Measurements from ENCODE around the gene RHOG.
A peak's percentile ranks its signal among the peaks of the same experiment; 100 is the strongest.

Gene RHOG
- long read RNA-seq, transcript RHOG-201 (2 exons, 1,319 nt) = major isoform, 312 of 318 reads
- long read RNA-seq, partial matches to known transcripts = 5 of 318 reads
- long read RNA-seq, other reads (novel, unspliced or antisense) = 1 of 318 reads

DNA sequence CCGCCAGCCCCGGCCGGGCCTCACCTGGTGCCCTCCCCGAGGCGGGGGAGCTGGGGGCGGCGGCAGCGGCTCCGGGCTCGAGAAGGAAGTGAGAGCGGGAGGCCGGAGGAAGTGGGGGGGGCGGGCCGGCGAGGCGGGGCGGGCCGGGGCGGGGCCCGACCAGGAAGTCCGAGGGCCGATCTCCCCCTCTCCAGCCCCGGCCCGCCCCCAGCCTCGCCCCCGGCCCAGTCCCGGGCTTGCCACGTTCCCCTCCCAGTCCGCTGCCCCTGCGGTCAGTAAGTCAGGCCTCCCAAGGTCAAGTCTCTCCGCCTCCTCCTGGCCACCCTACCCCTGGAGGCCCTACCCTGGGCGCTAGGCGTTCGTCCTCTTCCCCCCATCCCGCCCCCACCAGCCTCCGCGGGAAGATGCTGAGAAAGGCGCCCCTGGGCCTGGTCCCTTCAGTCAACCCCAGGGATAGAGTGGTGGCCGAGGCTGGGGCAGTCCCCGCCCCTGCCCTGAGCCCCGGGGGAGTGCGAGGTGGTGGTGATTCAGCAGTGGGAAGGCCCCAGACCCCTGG lies at the start of gene RHOG:
Gene RHOG (minus strand): TSS at position 90 of the 556 bp plus-strand sequence. CDS start 12,821 bp downstream, outside the sequence.
- H3K27ac ChIP-seq (replicated peaks) = peak within 1 kb of the TSS; percentile 93
- no peaks in the 10 kb centered on the region for H3K27me3 ChIP-seq (ENCODE audit: insufficient read depth, poor library complexity, severe bottlenecking)
- peak; percentile 86 to 94 for DNase-seq (ENCODE audit: low read depth in 1 of 2, low spot score in 1 of 2)
- peak; percentile 62; the same call in 1 of the 2 replicates for TF ChIP-seq SPI1 (IDR thresholded peaks at IDR 0.05; ENCODE audit: borderline replicate concordance, low read depth)
- TF ChIP-seq POLR2AphosphoS5 (IDR thresholded peaks at IDR 0.05; ENCODE audit: low read depth) = no peak
- peak within 1 kb of the TSS; percentile 62 for H3K4me3 ChIP-seq (replicated peaks; ENCODE audit: insufficient read depth, low read length)

GRCh38 chr11:3890014-3890413 lies 49.3 kb upstream of the RHOG start:
- Histone ChIP-seq H3K4me3 (replicated peaks; ENCODE audit: insufficient read depth, low read length) (no peak overlapping the region), H3K27me3 (ENCODE audit: insufficient read depth, poor library complexity, severe bottlenecking) (no peaks in the 10 kb centered on the region), H3K27ac (replicated peaks) (no peak overlapping the region)
- no peak for DNase-seq (ENCODE audit: low read depth in 1 of 2, low spot score in 1 of 2)
- no peak for TF ChIP-seq REST (IDR thresholded peaks at IDR 0.05; ENCODE audit: insufficient replicate concordance, low read depth)
- no peak for TF ChIP-seq CTCF (IDR thresholded peaks at IDR 0.05; ENCODE audit: insufficient read depth, low read length)
- no peak for TF ChIP-seq SPI1 (IDR thresholded peaks at IDR 0.05; ENCODE audit: borderline replicate concordance, low read depth)
- no peak for TF ChIP-seq POLR2AphosphoS5 (IDR thresholded peaks at IDR 0.05; ENCODE audit: low read depth)
- no peak for TF ChIP-seq GABPA (IDR thresholded peaks at IDR 0.05; ENCODE audit: low read depth)

- no peak for DNase-seq (ENCODE audit: low read depth in 1 of 2, low spot score in 1 of 2)
- Histone ChIP-seq H3K27ac (replicated peaks) (no peak overlapping the region), H3K27me3 (ENCODE audit: insufficient read depth, poor library complexity, severe bottlenecking) (no peaks in the 10 kb centered on the region), H3K4me3 (replicated peaks; ENCODE audit: insufficient read depth, low read length) (no peak overlapping the region)
- TF ChIP-seq SPI1 (IDR thresholded peaks at IDR 0.05; ENCODE audit: borderline replicate concordance, low read depth) = no peak
- TF ChIP-seq GABPA (IDR thresholded peaks at IDR 0.05; ENCODE audit: low read depth) = no peak
- no peak for TF ChIP-seq CTCF (IDR thresholded peaks at IDR 0.05; ENCODE audit: insufficient read depth, low read length)
- no peak for TF ChIP-seq REST (IDR thresholded peaks at IDR 0.05; ENCODE audit: insufficient replicate concordance, low read depth)
- no peak for TF ChIP-seq POLR2AphosphoS5 (IDR thresholded peaks at IDR 0.05; ENCODE audit: low read depth)
These were observed 48.1 kb upstream of the RHOG start for GRCh38 chr11:3888876-3889275.

GRCh38 chr11:3886985-3887384 lies 46.2 kb upstream of the RHOG start:
- no peaks in the 10 kb centered on the region for H3K27me3 ChIP-seq (ENCODE audit: insufficient read depth, poor library complexity, severe bottlenecking)
- TF ChIP-seq SPI1 (IDR thresholded peaks at IDR 0.05; ENCODE audit: borderline replicate concordance, low read depth) (no peak), CTCF (IDR thresholded peaks at IDR 0.05; ENCODE audit: insufficient read depth, low read length) (no peak), POLR2AphosphoS5 (IDR thresholded peaks at IDR 0.05; ENCODE audit: low read depth) (no peak), REST (IDR thresholded peaks at IDR 0.05; ENCODE audit: insufficient replicate concordance, low read depth) (no peak), GABPA (IDR thresholded peaks at IDR 0.05; ENCODE audit: low read depth) (no peak)
- no peak overlapping the region for H3K4me3 ChIP-seq (replicated peaks; ENCODE audit: insufficient read depth, low read length)
- peak in 1 of 2 experiments; percentile 71 for DNase-seq (ENCODE audit: low read depth in 1 of 2, low spot score in 1 of 2)
- no peak overlapping the region for H3K27ac ChIP-seq (replicated peaks)

Measured in HL-60 (cell line).